K562 (cell line): ENCODE data around the gene YPEL1. TPM values are rescaled to one million over a fixed set of nuclear protein-coding genes. Genes with fewer than 3 reads are reported as not detected.

Experiments used
- ARID3A ChIP-seq: IDR thresholded peaks from 2 replicates; pipeline ENCODE4 v1.6.1; 2012; ENCODE audit warnings: low read depth, low read length, improper control_type of control experiment, borderline replicate concordance
- FOXM1 ChIP-seq, 2 experiments: fragments of 450-650 bp in 1 of 2; sonication (generic) in 1 of 2; formaldehyde crosslinking in 1 of 2; IDR thresholded peaks; 2 replicates each; pipeline versions ENCODE4 v1.6.1 to v1.9.0; 2017 to 2022; ENCODE audit warnings: low read depth in 2 of 2, mild to moderate bottlenecking in 2 of 2, missing genetic modification reagents in 1 of 2, moderate library complexity in 1 of 2
- MED1 ChIP-seq: sonication (generic); formaldehyde crosslinking; IDR thresholded peaks from 2 replicates; pipeline ENCODE4 v1.8.1; 2023; ENCODE audit warnings: missing genetic modification reagents, borderline replicate concordance
- NCOR1 ChIP-seq: fragments of 450-650 bp; IDR thresholded peaks from 2 replicates; pipeline ENCODE4 v1.6.1; 2016; ENCODE audit warnings: mild to moderate bottlenecking, moderate library complexity
- RCOR1 ChIP-seq, 2 experiments: IDR thresholded peaks; 2 replicates each; pipeline ENCODE4 v1.6.1; 2012; ENCODE audit warnings: low read depth in 2 of 2, low read length in 2 of 2, borderline replicate concordance in 1 of 2, improper control_type of control experiment in 1 of 2
- ZNF408 ChIP-seq: fragments of 250-450 bp; sonication (Bioruptor Pico); IDR thresholded peaks from 2 replicates; pipeline ENCODE4 v1.4.0; 2020; ENCODE audit warnings: low read depth, mild to moderate bottlenecking, moderate library complexity
- ZNF592 ChIP-seq: fragments of 450-650 bp; IDR thresholded peaks from 2 replicates; pipeline ENCODE4 v1.6.1; 2017; ENCODE audit warnings: antibody characterized with exemption, mild to moderate bottlenecking
- ZNF778 ChIP-seq: fragments of 450-650 bp; formaldehyde crosslinking; IDR thresholded peaks from 2 replicates; pipeline ENCODE4 v1.4.0; 2020; ENCODE audit warnings: mild to moderate bottlenecking, moderate library complexity
- polyA plus RNA-seq, 8 experiments: library from polyadenylated mRNA; depleted of rRNA in 4 of 8; stranded (reverse) in 5 of 8; unstranded in 3 of 8; fragments of >200 nt; fragmentation: Nextera tagmentation in 2 of 8; fragmentation: Illumina TruSeq in 1 of 8; extraction: Ambion mirVana in 2 of 8; extraction: Trizol in 1 of 8; gene quantifications; 2 replicates each; pipeline versions ENCODE4 v1.2.1 to v1.2.3, GENCODE V29; 2011 to 2014; ENCODE audit warnings: inconsistent platforms in 1 of 8, missing spikeins in 1 of 8
- total RNA-seq, 7 experiments: library from RNA; depleted of rRNA in 6 of 7; stranded (reverse); fragments of >200 nt in 6 of 7; fragmentation: Illumina TruSeq in 2 of 7; extraction: Trizol in 2 of 7; gene quantifications; 2 replicates each; pipeline versions ENCODE4 v1.2.1 to v1.2.3, GENCODE V29; 2011 to 2021; ENCODE audit warnings: low replicate concordance in 1 of 7

The YPEL1 gene
- total and polyA plus RNA-seq, 9 of the 15 experiments (the other 6 are each of a cell fraction or from before 2014, with no cell fraction given): 0.07 to 2.2 (median 0.46) TPM

- TF ChIP-seq ZNF592 (no peak), MED1 (CRISPR knock-in tag) (no peak), FOXM1 (IDR thresholded peaks at IDR 0.05; ENCODE audit: low read depth) (no peak), FOXM1 (CRISPR knock-in tag; IDR thresholded peaks at IDR 0.05; ENCODE audit: low read depth) (no peak), NCOR1 (no peak), ARID3A (0 out of 2 replicates have a peak, but pooled peaks have one; percentile 39), ZNF778 (no peak), ZNF408 (CRISPR knock-in tag) (no peak), RCOR1 (IDR thresholded peaks at IDR 0.05; ENCODE audit: borderline replicate concordance in 1 of 2, low read depth in 2 of 2, low read length in 2 of 2) (peak; percentile 95 to 100)
Measured at GRCh38 chr22:21707677-21708076, 27.9 kb downstream of the YPEL1 start (continued).
